Heart left ventricle (tissue), 16 donors: Measurements from ENCODE around the gene GALNT9. TPM values are rescaled to one million over a fixed set of nuclear protein-coding genes. Genes with fewer than 3 reads are reported as not detected.
A peak's percentile ranks its signal among the peaks of the same experiment; 100 is the strongest.

Source experiments
- ATAC-seq, 4 donors: fragments of 200-7000 bp; cut with Tn5 transposase; one replicate each; pipeline ENCODE4 v1.9.1; 2020 to 2022; ENCODE audit warnings: moderate library complexity in 4 of 4, mild to moderate bottlenecking in 3 of 4, moderate number of reproducible peaks in 1 of 4
- DNase-seq, 5 donors: peaks; one replicate each; pipeline ENCODE4 v3.0.0-alpha.2; 2020
- H3K27ac ChIP-seq, 12 donors: fragments of 200-600 bp; sonication (generic) in 4 of 12; one replicate each; pipeline versions ENCODE4 v1.5.0 to v1.8.0; 2016 to 2022; ENCODE audit warnings: mild to moderate bottlenecking in 2 of 12
- H3K27me3 ChIP-seq, 9 donors: fragments of 200-600 bp; sonication (generic) in 2 of 9; one replicate each; pipeline versions ENCODE4 v1.5.1 to v1.8.0; 2016 to 2022; ENCODE audit warnings: mild to moderate bottlenecking in 3 of 9
- H3K36me3 ChIP-seq, 9 donors: fragments of 200-600 bp; sonication (generic) in 2 of 9; one replicate each; pipeline versions ENCODE4 v1.5.0 to v1.8.0; 2018 to 2022; ENCODE audit warnings: mild to moderate bottlenecking in 2 of 9
- H3K4me1 ChIP-seq, 12 donors: fragments of 200-600 bp; sonication (generic) in 4 of 12; one replicate each; pipeline versions ENCODE4 v1.5.0 to v1.8.0; 2016 to 2022; ENCODE audit warnings: mild to moderate bottlenecking in 3 of 12
- H3K4me3 ChIP-seq, 12 donors: fragments of 200-600 bp; sonication (generic) in 4 of 12; one replicate each; pipeline versions ENCODE4 v1.5.0 to v1.8.0; 2017 to 2022; ENCODE audit warnings: mild to moderate bottlenecking in 9 of 12, moderate library complexity in 4 of 12
- H3K9me3 ChIP-seq, 12 donors: fragments of 200-600 bp; sonication (generic) in 4 of 12; one replicate each; pipeline versions ENCODE4 v1.5.0 to v1.8.0; 2016 to 2022; ENCODE audit warnings: mild to moderate bottlenecking in 1 of 12
- POLR2A ChIP-seq, 2 donors: fragments of 450-650 bp; IDR thresholded peaks; one replicate each; pipeline ENCODE4 v1.6.1; 2017; ENCODE audit warnings: antibody characterized with exemption in 2 of 2, mild to moderate bottlenecking in 2 of 2, moderate library complexity in 2 of 2
- WGBS, 4 donors: extraction: QIAGEN DNeasy Blood & Tissue Kit in 2 of 4; methylation state at CpG; one replicate each; pipeline versions ENCODE4 v1.1.5 to v1.1.7; 2013 to 2018; 5-methylcytosine and 5-hydroxymethylcytosine counted together
- intact Hi-C, 10 donors: fragments of 100-400 bp; cut with DNase I; formaldehyde crosslinking; loops; one replicate each; pipeline versions ENCODE4 v1.11.1 to v1.14.2; 2022
- polyA plus RNA-seq, 2 donors: library from polyadenylated mRNA; stranded (reverse); fragments of 200-250 nt; gene quantifications; one replicate each; pipeline ENCODE4 v1.2.3, GENCODE V29; 2013
- total RNA-seq, 9 donors: library from RNA; depleted of rRNA in 2 of 9; stranded (reverse); fragments of >200 nt in 2 of 9; fragmentation: NEBNext Ultra II Directional in 3 of 9; extraction: Animal tissue kit (Norgen Biotek cat#: 25700) in 3 of 9; gene quantifications; one replicate each; pipeline versions ENCODE4 v1.1.0 to v1.2.4, GENCODE V29; 2016 to 2023
- TF ChIP-seq, protein P1 (sequence below), 12 donors: fragments of 200-600 bp; sonication (generic) in 4 of 12; IDR thresholded peaks; one replicate each; pipeline versions ENCODE4 v1.5.0 to v1.8.0; 2018 to 2022; ENCODE audit warnings: antibody characterized with exemption in 12 of 12, mild to moderate bottlenecking in 5 of 12
- donor health status: ischemic (EF 13 %, LVEDD 7.1; RV severe dilation, severe dysfunction).
- donor health status: healthy with polysubstance abuse.
- donor health status: DM: no; HTN: yes; CAD: no.
- donor health status: DM: no; HTN: no; CAD: no.
- donor health status: ischemic (EF 25% LVEDD 6.9; RV normal size, moderate dysfunction).
- donor health status: ischemic (EF 25% LVEDD 5.7; RV mildly dilated, moderate dysfunction).
- donor health status: healthy.
- donor health status: DM: yes; HTN: yes; CAD: no.
- donor health status: ischemic (EF 35%, LVEDD 5.7; RV mildly dilated, moderate dysfunction).
- donor health status: nonischemic (EF 11% LVEDD 7.7; RV severe dilation, severe dysfunction).
- donor health status: DM: yes; HTN: yes; CAD: no.
- donor health status: PGD.
- donor health status: ischemic (EF 29% LVEDD 5.4; RV normal size, mild dysfunction).
- donor health status: nonischemic (EF 23%, LVEDD 6.1; RV moderate dilation, normal function).

The GALNT9 gene
- total and polyA plus RNA-seq, 11 donors = 10.3 TPM; not detected in 10

DNA sequence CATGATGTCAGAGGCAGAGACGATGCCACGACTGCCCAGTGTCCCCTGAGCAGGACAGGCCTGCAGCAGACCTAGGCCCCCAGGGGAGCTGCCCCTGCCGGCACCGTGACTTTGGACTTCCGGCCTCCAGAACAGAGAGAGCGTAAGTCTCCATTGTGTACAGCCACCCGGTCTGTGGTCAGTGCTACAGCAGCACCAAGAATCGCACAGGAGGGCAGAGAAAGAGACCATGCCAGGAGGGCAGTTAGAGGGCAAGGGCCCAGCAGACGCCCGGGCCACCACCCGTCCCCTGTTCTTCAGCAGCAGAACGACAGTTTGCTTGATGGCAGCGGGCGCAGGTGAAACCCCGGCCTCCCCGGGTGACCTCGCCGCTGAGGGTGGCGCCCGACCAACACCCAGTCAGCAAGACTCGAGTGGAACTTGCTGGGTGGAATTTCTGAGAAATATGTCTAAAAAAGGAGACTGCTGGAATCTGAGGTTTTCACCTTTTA lies 19.7 kb downstream of the GALNT9 start:
- no peak overlapping the region for H3K27ac ChIP-seq
- H3K4me1 ChIP-seq = no peaks in the 10 kb centered on the region
- H3K27me3 ChIP-seq = peaks cover 0 to 4% (median 0%) of the 10 kb centered on the region in 9 donors
- intact Hi-C loops = no loop called here
- WGBS, 4 donors = 81 to 84% (median 83%) methylated on average over 19 to 21 of the region's 21 CpGs
- DNase-seq (no peak), ATAC-seq (no peak)
- no peak for TF ChIP-seq POLR2A (IDR thresholded peaks at IDR 0.05)
- TF ChIP-seq, protein P1, sequence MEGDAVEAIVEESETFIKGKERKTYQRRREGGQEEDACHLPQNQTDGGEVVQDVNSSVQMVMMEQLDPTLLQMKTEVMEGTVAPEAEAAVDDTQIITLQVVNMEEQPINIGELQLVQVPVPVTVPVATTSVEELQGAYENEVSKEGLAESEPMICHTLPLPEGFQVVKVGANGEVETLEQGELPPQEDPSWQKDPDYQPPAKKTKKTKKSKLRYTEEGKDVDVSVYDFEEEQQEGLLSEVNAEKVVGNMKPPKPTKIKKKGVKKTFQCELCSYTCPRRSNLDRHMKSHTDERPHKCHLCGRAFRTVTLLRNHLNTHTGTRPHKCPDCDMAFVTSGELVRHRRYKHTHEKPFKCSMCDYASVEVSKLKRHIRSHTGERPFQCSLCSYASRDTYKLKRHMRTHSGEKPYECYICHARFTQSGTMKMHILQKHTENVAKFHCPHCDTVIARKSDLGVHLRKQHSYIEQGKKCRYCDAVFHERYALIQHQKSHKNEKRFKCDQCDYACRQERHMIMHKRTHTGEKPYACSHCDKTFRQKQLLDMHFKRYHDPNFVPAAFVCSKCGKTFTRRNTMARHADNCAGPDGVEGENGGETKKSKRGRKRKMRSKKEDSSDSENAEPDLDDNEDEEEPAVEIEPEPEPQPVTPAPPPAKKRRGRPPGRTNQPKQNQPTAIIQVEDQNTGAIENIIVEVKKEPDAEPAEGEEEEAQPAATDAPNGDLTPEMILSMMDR (IDR thresholded peaks at IDR 0.05) = no peak
- H3K4me3 ChIP-seq = no peak overlapping the region
- H3K36me3 ChIP-seq = no peaks in the 10 kb centered on the region
- H3K9me3 ChIP-seq = peaks cover 0 to 29% (median 11%) of the 10 kb centered on the region in 12 donors

GRCh38 chr12:132308853-132309595 lies 20.4 kb downstream of the GALNT9 start:
- intact Hi-C loops = no loop called here
- ATAC-seq (no peak), DNase-seq (peak in 1 of 5 donors; percentile 58)
- Histone ChIP-seq H3K27me3 (peaks cover 0 to 4% (median 0%) of the 10 kb centered on the region in 9 donors), H3K36me3 (no peaks in the 10 kb centered on the region), H3K9me3 (peaks cover 0 to 29% (median 11%) of the 10 kb centered on the region in 12 donors), H3K4me1 (no peaks in the 10 kb centered on the region), H3K4me3 (no peak overlapping the region), H3K27ac (no peak overlapping the region)
- 70 to 76% (median 71%) methylated on average over 23 to 31 of the region's 31 CpGs for WGBS, 4 donors
- TF ChIP-seq POLR2A (IDR thresholded peaks at IDR 0.05) = no peak
- TF ChIP-seq, protein P1 (IDR thresholded peaks at IDR 0.05) = no peak

DNA sequence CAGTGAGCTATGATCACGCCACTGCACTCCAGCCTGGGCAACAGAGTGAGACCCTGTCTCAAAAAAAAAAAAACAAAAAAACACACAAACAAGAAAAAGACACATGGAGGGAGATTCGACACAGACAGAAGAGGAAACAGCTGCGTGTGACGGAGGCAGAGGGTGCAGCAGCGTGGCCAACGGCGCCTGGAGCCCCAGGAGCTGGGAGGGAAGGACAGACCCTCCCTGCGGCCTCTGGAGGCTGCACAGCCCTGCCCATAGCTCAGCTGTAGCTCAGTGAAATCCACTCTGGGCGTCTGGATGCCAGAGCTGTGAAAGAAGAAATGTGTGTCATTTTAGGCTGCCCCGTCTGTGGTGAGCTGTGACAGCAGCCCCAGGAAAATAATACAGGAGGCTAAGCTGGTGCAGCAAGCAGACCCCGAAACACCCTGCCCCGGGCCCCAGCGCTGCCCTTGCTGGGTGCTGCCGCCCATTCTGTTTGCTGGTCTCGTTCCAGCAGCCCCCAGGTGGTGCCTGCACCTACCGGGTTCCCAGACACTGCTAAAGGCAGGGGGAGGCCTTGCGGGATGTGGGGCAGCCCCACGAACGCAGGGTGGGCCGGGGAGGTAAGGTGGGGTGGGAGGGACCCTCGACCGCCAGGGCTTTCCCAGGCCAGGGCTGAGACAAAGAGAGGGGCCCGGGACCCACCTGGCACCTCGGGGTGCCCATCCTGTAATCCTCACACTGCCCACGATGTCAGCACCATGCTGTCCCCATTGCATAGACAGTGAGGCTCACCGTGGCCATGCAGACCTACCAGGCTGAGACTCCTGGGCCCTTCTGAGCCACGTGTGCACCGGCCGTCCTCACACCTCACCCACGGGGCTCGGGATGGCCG lies 21.2 kb downstream of the GALNT9 start:
- intact Hi-C loops = no loop called here
- H3K36me3 ChIP-seq = no peaks in the 10 kb centered on the region
- DNase-seq (peak in 1 of 5 donors; percentile 29), ATAC-seq (no peak)
- WGBS, 4 donors = 64 to 67% (median 65%) methylated on average over 21 to 32 of the region's 32 CpGs
- TF ChIP-seq POLR2A (IDR thresholded peaks at IDR 0.05) = no peak
- TF ChIP-seq, protein P1 (IDR thresholded peaks at IDR 0.05) = no peak
- H3K27me3 ChIP-seq = peaks cover 0 to 4% (median 0%) of the 10 kb centered on the region in 9 donors
- H3K4me1 ChIP-seq = no peaks in the 10 kb centered on the region
- H3K27ac ChIP-seq = no peak overlapping the region
- H3K4me3 ChIP-seq = no peak overlapping the region
- H3K9me3 ChIP-seq = peaks cover 0 to 29% (median 11%) of the 10 kb centered on the region in 12 donors

DNA sequence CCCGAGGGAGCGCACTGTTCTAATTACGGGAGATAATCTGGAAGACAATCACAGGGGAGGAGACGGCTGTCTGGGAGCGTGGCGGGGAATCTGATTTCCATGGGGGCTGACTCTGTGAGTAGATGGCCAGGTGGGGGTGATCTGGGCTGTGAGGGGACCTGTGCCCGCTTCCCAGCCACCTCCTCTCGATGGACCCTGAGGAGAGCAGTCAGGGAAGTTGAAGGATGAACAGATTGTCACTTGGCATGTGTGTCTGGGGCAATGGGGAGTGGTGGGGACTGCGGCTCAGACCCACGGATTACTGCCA lies 22.6 kb downstream of the GALNT9 start:
- intact Hi-C loops = no loop called here
- no peaks in the 10 kb centered on the region for H3K4me1 ChIP-seq
- no peak for TF ChIP-seq POLR2A (IDR thresholded peaks at IDR 0.05)
- TF ChIP-seq, protein P1 (IDR thresholded peaks at IDR 0.05) = no peak
- H3K9me3 ChIP-seq = peaks cover 0 to 21% (median 8%) of the 10 kb centered on the region in 12 donors
- ATAC-seq (no peak), DNase-seq (no peak)
- no peak overlapping the region for H3K4me3 ChIP-seq
- WGBS, 4 donors = 68 to 74% (median 70%) methylated on average over 10 of the region's 10 CpGs
- H3K36me3 ChIP-seq = no peaks in the 10 kb centered on the region
- peaks cover 0 to 4% (median 0%) of the 10 kb centered on the region in 9 donors for H3K27me3 ChIP-seq
- H3K27ac ChIP-seq = no peak overlapping the region
